Erythroblast (primary cell): ENCODE measurements around the gene AKR7A2.
"Not testable (repeated sequence)": the region's sequence is repeated elsewhere in the genome, so short reads cannot be mapped to it uniquely, and the experiment has no call there.

Source experiments
- GATA1 ChIP-seq: IDR thresholded peaks from 2 replicates; pipeline ENCODE4 v1.6.1; 2011; ENCODE audit warnings: low read depth, mild to moderate bottlenecking, control low read depth, low read length, moderate library complexity
- POLR2A ChIP-seq: IDR thresholded peaks from 2 replicates; pipeline ENCODE4 v1.6.1; 2011; ENCODE audit warnings: mild to moderate bottlenecking, low read length

DNA sequence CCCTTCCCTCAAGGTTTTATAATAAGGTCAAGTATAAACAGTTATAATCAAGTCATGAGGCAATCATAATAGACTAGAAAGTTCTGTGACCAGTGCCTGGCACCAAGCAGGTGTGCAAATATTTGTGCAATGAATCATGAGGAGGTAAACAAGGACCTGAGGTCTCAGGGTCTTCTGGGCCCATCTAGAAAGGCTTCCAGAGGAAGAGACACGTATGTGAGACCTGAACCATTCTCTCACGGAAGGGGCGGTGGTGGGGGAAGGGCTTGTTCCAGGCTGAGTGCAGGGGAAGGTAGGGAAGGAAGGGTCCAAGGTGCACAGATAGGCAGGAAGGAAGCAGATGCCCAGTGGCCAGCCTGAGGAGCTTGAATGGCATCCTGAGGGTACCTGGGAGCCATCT, 26.6 kb downstream of the AKR7A2 start:
- not testable (repeated sequence) for TF ChIP-seq POLR2A, GATA1
